Hematopoietic multipotent progenitor cell treated with erythropoietin and hydrocortisone succinate and interleukin-3 and kit ligand, for 4 days (in vitro differentiated cells): ENCODE data around the gene SEC14L1.

ENCODE experiments used
- DNase-seq: peaks from one replicate; pipeline ENCODE4 v3.0.0-alpha.2; 2015

Gene SEC14L1

DNA sequence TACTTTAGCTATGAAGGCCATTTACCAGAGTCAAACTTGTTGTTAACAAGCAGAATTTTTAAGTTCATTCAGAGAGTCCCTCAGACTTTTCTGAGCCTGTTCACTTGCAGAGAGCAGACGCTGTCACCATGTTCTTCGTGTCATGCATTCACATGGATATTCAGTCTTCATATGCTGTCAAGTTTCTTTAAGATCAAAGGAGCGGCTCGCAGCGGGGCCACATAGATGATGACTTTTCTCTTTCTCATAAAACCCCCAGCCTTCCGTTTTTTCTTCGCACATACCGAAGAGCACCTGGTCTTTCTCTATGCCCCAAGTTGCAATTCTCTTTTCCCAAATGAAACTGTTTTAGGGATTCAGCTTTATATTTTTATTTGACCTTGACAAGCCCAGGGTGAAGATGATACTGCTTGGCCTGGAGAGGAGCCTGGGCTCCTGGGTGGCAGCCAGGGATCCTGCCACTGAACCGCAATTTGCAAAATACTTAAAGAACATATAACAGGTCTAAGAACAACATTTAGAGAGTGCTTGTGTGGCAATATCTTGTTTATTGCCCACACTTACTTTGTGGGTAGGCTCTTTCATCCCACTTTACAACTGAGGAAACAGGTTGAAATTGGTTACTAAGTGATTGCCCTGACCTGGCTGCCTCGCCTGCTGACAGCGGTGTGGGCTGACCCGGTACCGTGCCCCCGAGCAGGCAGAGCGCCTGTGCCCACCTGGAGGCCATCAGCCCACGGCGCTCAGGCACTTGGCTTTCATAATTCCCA lies 22.9 kb downstream of the SEC14L1 start:
- no peak for DNase-seq

DNA sequence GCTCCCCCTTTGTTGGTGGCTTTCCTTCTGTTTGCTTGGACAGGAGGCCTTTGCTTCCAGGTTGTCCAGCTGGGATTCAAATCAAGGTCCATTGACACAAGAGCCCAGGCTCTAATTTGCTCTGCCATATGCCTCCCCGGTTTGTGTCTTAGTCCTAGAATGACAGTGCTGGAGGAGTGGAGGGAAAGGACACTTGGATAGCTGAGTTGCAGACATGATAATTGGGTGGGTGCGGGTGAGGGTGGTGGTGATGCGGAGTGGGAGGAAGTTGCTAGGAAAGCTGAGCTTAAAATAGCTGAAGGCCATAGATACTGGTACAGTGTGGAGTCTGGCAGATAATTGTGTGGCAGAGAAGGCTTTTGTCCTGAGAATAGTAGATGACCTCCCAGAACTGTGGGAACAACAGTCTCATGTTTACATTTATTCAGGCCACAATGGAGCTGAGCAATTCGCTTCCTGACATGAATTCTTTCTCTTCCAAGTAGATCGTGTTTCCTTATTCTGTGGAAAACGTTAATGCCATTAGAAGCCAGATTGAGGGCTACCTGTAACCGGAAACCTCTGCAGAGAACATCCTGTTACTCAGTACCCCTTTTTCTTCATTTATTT lies 23.8 kb downstream of the SEC14L1 start:
- DNase-seq = peak; percentile 52

- no peak for DNase-seq
Observed at GRCh38 chr17:77165577-77165976, 24.8 kb downstream of the SEC14L1 start.

DNA sequence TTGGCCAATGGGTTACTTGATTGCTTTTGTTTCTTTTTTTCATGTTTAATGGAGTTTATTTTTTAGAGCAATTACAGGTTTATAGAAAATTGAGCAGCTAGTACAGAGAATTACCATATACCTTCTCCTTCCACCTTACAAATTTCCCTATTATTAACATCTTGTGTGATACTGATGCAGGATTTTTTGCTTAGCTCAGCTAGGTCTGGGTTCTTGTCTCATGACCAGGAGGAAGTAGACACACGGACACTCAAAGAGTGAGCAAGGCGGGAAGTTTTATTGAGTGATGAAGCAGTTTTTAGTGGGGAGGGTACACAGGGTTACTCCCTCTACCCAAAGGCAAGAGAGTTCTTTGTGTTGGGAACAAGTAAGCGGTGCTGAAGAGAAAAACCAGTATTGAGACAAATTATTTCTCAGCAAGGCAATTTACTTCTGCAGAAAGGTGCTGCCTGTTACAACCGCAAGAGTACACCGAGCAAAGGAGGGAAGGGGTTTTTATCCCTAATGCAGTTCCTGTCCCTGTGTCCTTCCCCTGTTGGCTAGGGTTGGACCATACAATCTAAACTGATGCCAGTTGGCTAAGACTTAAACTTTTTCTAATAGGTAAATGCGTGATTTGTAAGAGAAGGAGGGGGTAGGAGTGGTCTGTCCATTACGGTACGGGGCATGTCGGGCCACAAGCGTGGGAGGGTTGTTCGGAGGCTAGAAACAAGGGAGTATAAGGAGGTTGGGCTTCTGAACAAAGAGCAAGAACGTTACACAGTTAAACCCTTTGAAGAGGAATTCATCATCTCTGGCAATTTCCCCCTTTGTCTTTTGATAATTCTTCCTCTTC lies 26.9 kb downstream of the SEC14L1 start:
- DNase-seq = peak; percentile 32

GRCh38 chr17:77173104-77173503 lies 32.3 kb downstream of the SEC14L1 start:
- DNase-seq = no peak

GRCh38 chr17:77174928-77175661 lies 34.3 kb downstream of the SEC14L1 start:
- DNase-seq = no peak

DNA sequence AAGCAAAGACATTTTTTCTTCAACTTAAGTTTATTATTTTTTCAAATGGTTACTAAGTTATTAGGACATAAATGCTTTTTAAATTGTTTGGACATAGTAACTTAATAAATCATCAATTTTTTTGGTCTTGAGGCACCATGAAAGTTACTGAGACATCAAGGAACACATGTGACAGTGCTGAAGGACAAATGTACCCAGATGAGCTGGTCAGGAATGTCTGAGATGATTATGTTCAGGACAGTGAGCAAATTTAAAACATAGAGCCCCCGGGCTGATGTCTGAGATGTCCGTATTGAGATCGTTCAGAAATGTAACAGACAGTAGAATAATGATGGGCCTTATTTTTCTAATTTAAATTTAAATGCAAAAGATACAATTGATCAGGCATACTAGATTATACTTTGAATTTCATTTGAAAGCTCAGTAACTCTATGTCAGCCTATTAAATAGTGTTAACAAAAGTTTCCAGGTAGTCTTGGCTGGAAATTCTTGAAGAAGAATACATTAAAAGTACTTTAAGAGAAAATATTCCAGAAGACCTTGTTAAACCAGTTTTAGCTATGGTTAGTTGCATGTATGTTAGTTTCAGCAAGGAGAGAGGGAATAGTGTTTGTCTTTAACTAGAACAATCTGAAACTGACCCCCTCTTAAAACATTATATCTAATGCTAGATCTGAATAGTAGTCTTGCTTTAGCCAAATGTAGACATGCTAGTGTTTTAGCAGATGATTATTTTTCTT lies 36.4 kb downstream of the SEC14L1 start:
- no peak for DNase-seq

DNA sequence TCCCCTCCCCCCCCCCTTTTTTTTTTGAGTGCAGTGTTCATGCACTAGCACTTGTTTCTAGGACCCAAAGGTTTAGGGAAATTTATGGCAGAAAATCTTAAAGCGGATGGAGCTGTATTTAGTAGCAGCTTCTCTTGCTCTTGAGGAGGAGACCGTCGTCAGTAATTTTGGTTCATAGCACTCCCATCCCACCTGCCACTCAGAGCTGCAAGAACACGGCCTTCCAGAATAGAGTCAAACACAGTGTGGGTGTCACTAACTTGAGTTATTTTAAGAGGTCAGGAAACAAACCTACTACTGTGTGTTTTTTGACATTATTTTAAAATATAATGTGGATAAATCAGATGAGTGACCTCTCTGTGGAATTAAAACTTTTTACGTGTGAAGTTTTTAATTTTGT lies 37.3 kb downstream of the SEC14L1 start:
- no peak for DNase-seq

GRCh38 chr17:77178563-77178962 lies 37.8 kb downstream of the SEC14L1 start:
- DNase-seq = no peak

- no peak for DNase-seq
Observed at GRCh38 chr17:77180503-77181357, 40.0 kb downstream of the SEC14L1 start.

GRCh38 chr17:77182205-77183172 lies 41.7 kb downstream of the SEC14L1 start:
- no peak for DNase-seq

DNA sequence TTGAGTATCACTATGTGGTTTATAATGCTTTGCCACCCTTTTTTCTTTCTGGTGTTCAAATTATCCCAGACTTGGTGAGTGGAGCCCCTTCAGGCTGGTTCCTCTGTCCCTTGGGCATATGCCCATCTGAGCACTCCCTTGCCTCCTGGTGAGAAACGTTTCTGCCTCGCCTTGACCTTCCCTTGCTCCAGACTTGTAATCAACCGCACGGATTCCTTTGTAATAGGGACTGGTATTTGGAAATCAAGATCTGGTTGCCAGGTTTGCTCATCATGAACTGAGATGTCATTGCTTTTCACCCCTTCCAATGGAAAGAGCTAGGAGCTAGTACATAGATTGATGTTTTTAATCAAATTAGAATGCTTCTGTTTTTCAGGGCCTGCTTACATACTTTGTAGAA lies 43.7 kb downstream of the SEC14L1 start:
- DNase-seq = no peak

GRCh38 chr17:77185137-77185536 lies 44.4 kb downstream of the SEC14L1 start:
- DNase-seq = no peak

- DNase-seq = no peak
Observed at GRCh38 chr17:77186141-77186604, 45.4 kb downstream of the SEC14L1 start.

DNA sequence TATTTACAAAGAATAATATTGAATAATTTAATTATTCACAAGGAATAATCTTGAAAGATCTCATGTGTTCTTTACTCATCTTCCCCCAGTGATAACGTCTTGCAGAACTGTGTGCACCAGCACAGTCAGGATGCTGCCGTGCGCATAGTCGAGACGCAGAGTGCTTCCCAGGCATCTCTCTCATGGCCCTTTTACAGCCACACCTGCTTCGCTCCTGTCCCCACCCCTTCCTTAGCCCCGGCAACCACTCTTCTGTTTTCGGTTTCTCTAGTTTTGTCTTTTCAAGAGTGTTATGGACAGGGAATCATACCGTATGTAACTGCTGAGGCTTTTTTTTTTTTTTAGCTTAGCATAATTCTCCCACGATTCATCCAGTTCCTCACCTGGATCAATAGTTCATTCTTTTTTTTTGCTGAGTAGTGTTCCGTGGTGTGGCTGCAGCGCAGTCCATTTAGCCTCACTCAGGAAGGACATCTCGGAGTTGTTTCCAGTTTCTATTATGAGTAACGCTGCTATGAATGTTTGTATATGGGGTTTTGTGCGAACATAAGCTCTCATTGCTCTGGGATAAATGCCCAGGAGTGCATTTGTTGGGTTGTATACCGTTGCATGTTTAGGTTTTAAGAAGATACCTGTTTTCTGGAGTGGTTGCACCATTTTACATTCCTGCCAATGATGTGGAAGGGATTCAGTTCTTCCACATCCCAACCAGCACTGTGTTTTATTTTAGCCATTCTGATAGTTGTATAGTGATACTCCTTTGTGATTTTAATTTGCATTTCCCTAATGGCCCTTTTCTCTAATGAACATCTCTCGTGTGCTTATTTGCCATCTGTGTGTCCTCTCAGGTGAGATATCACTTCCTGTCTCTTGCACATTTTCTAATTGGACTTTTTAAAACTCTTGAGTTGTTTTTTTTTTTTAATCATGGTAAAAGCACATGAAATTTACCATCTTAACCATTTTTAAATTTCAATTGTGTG lies 47.6 kb downstream of the SEC14L1 start:
- DNase-seq = no peak

DNA sequence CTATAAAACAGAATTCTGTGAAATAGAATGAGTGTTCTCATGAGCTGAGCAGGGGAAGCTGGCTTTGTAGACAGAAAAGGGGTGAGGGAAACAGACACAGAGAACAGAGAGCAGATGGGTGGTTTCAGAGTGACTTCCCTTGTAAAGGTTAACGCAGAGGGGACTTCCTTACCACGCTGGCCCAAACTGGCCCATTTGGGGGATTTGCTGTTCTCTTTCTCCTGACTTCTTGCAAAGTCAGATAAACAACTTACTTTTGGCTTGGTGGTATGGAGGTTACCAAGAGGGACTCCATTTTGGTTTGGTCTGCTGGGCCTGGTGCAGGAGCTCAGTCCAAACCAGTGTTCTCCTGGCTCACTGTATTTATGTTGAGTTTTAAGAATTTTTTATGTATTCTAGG lies 48.4 kb downstream of the SEC14L1 start:
- DNase-seq = peak; percentile 18

DNA sequence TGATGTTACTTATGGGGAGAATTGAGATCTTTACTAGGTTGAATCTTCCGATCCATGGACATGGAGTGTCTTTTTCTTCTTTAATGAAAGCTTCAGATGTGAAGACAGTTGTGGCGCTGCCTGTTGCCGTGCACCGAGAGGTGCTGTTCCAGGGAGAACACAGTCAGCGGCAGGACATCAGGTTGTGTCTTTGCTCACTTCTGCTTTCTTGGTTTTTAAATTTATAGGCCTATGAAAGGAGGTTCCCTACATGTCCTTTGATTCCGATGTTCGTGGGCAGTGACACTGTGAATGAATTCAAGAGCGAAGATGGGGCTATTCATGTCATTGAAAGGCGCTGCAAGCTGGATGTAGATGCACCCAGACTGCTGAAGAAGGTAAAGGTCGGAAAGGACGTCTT lies 49.8 kb downstream of the SEC14L1 start:
- peak; percentile 46 for DNase-seq

DNA sequence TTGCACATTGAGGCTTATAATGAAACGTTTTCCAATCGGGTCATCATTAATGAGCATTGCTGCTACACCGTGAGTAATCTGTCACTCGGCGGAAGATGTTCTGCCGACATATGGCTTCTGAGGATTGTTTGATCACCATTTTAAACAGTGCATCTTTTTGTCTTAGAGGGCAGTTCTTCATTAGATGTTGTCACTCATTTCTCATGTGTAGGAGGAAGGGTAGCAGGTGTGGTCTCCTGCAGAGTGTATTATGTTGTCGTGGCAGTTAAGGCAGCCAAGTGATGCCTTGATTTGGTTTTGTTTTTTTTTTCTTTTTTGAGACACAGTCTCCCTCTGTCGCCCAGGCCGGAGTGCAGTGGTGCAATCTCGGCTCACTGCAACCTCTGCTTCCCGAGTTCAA lies 50.5 kb downstream of the SEC14L1 start:
- DNase-seq = no peak

- DNase-seq = no peak
Observed at GRCh38 chr17:77193653-77194052, 52.9 kb downstream of the SEC14L1 start.
